Transverse colon (tissue), 4 donors: Measurements from ENCODE around the gene CUL2. TPM values are rescaled to one million over a fixed set of nuclear protein-coding genes. Genes with fewer than 3 reads are reported as not detected.
"Not testable (repeated sequence)": the region's sequence is repeated elsewhere in the genome, so short reads cannot be mapped to it uniquely, and the experiment has no call there.

Experiments
- DNase-seq: peaks from one replicate; pipeline ENCODE4 v3.0.0-alpha.2; 2019
- H3K27ac ChIP-seq, 4 donors: fragments of 200-600 bp; sonication (generic); 2 replicates each; pipeline ENCODE4 v1.5.1; 2016 to 2018; ENCODE audit warnings: inconsistent platforms in 4 of 4
- H3K27me3 ChIP-seq: fragments of 200-600 bp; sonication (generic); 2 replicates; pipeline ENCODE4 v1.5.1; 2017; ENCODE audit warnings: inconsistent platforms
- H3K36me3 ChIP-seq, 4 donors: fragments of 200-600 bp; sonication (generic); 2 replicates each; pipeline ENCODE4 v1.5.1; 2017 to 2019; ENCODE audit warnings: inconsistent platforms in 4 of 4
- H3K4me1 ChIP-seq, 4 donors: fragments of 200-600 bp; sonication (generic); 2 replicates each; pipeline ENCODE4 v1.5.1; 2017 to 2020; ENCODE audit warnings: inconsistent platforms in 4 of 4
- H3K4me3 ChIP-seq, 4 donors: fragments of 200-600 bp; sonication (generic); 1 replicate in 1 of 4; 2 replicates in 3 of 4; pipeline versions ENCODE4 v1.5.1 to v1.6.1; 2017 to 2019; ENCODE audit warnings: inconsistent platforms in 4 of 4
- H3K9me3 ChIP-seq, 2 donors: fragments of 200-600 bp; sonication (generic); 2 replicates each; pipeline ENCODE4 v1.5.1; 2017 to 2019; ENCODE audit warnings: inconsistent platforms in 2 of 2
- EP300 ChIP-seq: sonication (generic); formaldehyde crosslinking; IDR thresholded peaks from one replicate; pipeline ENCODE4 v1.6.1; 2017; ENCODE audit warnings: antibody characterized with exemption, low read depth
- POLR2A ChIP-seq: fragments of 450-650 bp; IDR thresholded peaks from one replicate; pipeline ENCODE4 v1.6.1; 2016; ENCODE audit warnings: antibody characterized with exemption, mild to moderate bottlenecking, moderate library complexity
- POLR2AphosphoS5 ChIP-seq, 3 donors: sonication (generic); formaldehyde crosslinking; IDR thresholded peaks; one replicate each; pipeline ENCODE4 v1.6.1; 2016; ENCODE audit warnings: antibody characterized with exemption in 3 of 3
- WGBS, 2 donors: methylation state at CpG; one replicate each; pipeline ENCODE4 v1.1.5; 2018; ENCODE audit warnings: low coverage in 1 of 2; 5-methylcytosine and 5-hydroxymethylcytosine counted together
- in situ Hi-C, 4 donors: fragments of 200-750 bp; cut with MboI; loops; one replicate each; pipeline versions ENCODE4 v1.15.0 to v1.15.1; 2017; ENCODE audit warnings: low sequenced_read_pairs in 3 of 4, low pct_ligation_motif_present in 1 of 4, low pct_unique_long_range_greater_than_20kb in 1 of 4
- intact Hi-C: fragments of 100-400 bp; cut with DNase I; formaldehyde crosslinking; loops from one replicate; pipeline ENCODE4 v1.15.1; 2023; ENCODE audit warnings: low total_unique reads
- total RNA-seq, 4 donors: library from RNA; depleted of rRNA; stranded (reverse); fragments of >200 nt; gene quantifications; one replicate each; pipeline ENCODE4 v1.1.0, GENCODE V29; 2016
- TF ChIP-seq, protein P1 (sequence below), 5 experiments: fragments of 200-600 bp in 3 of 5; fragments of 450-650 bp in 2 of 5; sonication (generic) in 3 of 5; IDR thresholded peaks; 1 replicate in 2 of 5; 2 replicates in 3 of 5; pipeline ENCODE4 v1.5.1; 2016 to 2017; ENCODE audit warnings: antibody characterized with exemption in 5 of 5, inconsistent platforms in 3 of 5, mild to moderate bottlenecking in 2 of 5, moderate library complexity in 1 of 5

CUL2 gene
- total RNA-seq, 4 donors from 2014 or later: 6.0 to 15.4 (median 11.5) TPM

DNA sequence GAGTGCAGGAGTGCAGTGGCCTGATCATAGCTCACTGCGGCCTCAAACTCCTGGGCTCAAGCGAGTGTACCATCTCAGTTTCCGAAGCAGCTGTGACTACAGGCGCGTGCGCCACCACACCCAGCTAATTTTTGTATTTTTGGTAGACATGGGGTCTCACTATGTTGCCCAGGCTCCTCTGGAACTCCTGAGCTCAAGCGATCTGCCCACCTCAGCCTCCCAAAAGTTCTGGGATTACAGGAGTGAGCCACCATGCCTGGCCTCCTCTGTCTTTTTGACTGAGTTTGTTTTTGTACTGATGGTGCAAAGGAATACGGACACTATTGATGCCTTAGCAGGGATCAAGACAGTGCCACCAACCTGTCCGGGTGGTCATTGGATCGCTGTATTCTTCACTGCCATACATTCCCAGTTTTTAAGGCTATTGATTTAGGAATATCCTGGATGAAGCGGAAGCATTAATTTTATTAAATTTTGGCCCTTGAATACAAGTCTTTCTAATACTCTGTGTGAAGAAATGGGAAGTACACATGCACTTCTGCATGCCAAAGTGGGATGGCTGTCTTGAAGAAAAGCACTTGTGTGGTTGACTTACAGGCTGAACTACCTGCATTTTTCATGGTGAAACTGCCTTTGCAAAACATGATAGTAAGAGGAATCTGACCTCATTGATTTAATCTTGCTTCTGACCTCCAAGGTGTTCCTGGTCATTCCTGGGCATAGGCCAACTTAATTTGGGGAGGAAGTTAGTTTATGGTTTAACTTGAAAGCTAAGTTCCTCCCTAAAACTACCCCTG is 2.1 kb upstream of the CUL2 start:
- intact Hi-C loops: no loop called here
- Histone ChIP-seq H3K9me3 (no peaks in the 10 kb centered on the region), H3K4me3 (no peak overlapping the region), H3K4me1 (peaks cover 7 to 28% (median 14%) of the 10 kb centered on the region in 4 donors), H3K36me3 (no peaks in the 10 kb centered on the region), H3K27me3 (peaks cover 14% of the 10 kb centered on the region), H3K27ac (no peak overlapping the region)
- 97% methylated on average over 11 of the region's 11 CpGs; no CpG with 5 or more reads in 1 of the 2 donors for WGBS, 2 donors
- TF ChIP-seq, protein P1, sequence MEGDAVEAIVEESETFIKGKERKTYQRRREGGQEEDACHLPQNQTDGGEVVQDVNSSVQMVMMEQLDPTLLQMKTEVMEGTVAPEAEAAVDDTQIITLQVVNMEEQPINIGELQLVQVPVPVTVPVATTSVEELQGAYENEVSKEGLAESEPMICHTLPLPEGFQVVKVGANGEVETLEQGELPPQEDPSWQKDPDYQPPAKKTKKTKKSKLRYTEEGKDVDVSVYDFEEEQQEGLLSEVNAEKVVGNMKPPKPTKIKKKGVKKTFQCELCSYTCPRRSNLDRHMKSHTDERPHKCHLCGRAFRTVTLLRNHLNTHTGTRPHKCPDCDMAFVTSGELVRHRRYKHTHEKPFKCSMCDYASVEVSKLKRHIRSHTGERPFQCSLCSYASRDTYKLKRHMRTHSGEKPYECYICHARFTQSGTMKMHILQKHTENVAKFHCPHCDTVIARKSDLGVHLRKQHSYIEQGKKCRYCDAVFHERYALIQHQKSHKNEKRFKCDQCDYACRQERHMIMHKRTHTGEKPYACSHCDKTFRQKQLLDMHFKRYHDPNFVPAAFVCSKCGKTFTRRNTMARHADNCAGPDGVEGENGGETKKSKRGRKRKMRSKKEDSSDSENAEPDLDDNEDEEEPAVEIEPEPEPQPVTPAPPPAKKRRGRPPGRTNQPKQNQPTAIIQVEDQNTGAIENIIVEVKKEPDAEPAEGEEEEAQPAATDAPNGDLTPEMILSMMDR (IDR thresholded peaks at IDR 0.05): no peak
- TF ChIP-seq POLR2AphosphoS5 (IDR thresholded peaks at IDR 0.05) (no peak), POLR2A (no peak), EP300 (no peak)
- in situ Hi-C loops: no loop called here
- no peak for DNase-seq

DNA sequence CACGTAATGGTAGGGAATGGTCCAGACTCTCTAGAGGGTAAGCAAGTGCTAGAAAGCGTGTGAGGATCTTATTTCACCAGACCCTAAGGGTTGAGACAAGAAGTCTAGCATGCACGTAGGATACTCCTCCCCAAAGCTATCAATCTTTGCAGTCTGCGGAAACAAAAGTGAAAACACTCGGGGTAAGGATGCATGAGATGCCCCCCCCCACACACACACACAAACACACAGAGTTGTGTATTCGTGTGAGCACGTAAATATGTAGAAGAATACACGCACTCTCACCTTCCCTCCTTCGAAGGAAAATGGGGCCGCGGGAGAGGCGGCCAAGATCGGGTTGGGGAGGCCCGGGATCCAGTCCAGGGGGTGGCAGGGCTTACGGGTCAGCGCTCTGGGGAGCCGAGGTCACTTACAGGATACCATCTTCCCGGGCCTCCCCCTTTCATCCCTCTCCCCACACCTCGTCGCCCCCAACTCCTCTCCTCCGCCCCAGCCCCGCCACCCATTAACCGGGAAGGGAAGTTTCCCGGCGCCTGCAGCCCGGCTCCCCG is 455 bp downstream of the CUL2 start:
- H3K4me3 ChIP-seq: peak overlapping the region; percentile 86 to 95 (median 93)
- TF ChIP-seq EP300 (no peak), POLR2A (no peak), POLR2AphosphoS5 (IDR thresholded peaks at IDR 0.05) (no peak)
- TF ChIP-seq, protein P1 (IDR thresholded peaks at IDR 0.05): no peak
- H3K27me3 ChIP-seq: peaks cover 3% of the 10 kb centered on the region
- intact Hi-C loops: no loop called here
- no peaks in the 10 kb centered on the region for H3K9me3 ChIP-seq
- peaks cover 7 to 28% (median 18%) of the 10 kb centered on the region in 4 donors for H3K4me1 ChIP-seq
- WGBS, 2 donors: 0 to 1% methylated on average over 4 to 25 of the region's 27 CpGs
- H3K36me3 ChIP-seq: no peaks in the 10 kb centered on the region
- H3K27ac ChIP-seq: peak overlapping the region; percentile 94 to 98 (median 96)
- no peak for DNase-seq
- in situ Hi-C loops: no loop called here

DNA sequence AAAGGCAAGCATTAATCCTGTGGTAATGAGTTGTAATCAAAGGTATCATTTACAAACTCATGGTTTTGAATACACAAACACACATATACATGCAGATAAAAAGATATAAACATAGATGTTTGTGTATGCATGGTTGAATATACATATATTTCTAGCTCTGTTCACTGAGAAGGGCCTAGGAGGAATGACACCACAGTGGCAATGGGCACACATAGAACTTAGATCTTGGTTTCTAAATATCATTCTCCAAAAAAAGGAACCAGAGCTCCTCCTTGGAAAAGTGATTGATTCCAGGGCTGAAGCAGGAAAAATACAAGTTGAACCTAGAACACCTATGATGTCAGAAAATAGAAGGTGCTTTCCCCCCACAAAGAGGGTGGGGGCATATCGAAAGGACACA is 6.9 kb downstream of the CUL2 start:
- intact Hi-C loops (no loop called here), in situ Hi-C loops (no loop called here)
- no peak for DNase-seq
- Histone ChIP-seq H3K4me1 (peaks cover 0 to 12% (median 5%) of the 10 kb centered on the region in 4 donors), H3K36me3 (no peaks in the 10 kb centered on the region), H3K4me3 (no peak overlapping the region), H3K27ac (no peak overlapping the region), H3K9me3 (no peaks in the 10 kb centered on the region), H3K27me3 (no peaks in the 10 kb centered on the region)
- WGBS, 2 donors: 60 to 88% methylated on average over 1 of the region's 1 CpG
- TF ChIP-seq POLR2AphosphoS5 (IDR thresholded peaks at IDR 0.05): no peak
- no peak for TF ChIP-seq POLR2A
- no peak for TF ChIP-seq EP300
- TF ChIP-seq, protein P1 (IDR thresholded peaks at IDR 0.05): no peak

DNA sequence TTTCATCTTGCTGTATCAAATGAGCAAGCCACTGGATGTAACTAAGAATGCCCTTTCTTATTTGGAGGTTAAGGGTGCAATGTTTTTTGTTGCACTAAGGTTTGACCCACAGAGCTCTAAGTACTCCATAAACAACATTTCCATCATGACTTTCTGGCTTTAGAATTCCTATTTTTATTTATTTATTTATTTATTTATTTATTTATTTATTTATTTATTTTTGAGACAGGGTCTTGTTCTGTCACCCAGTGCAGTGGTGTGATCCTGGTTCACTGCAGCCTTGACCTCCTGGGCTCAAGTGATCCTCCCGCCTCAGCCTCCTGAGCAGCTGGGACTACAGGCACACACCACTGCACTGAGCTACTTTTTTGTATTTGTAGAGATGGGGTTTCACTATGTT is 9.9 kb downstream of the CUL2 start:
- H3K27me3 ChIP-seq, DNase-seq, H3K4me1 ChIP-seq, in situ Hi-C loops, H3K4me3 ChIP-seq, intact Hi-C loops, H3K9me3 ChIP-seq, H3K27ac ChIP-seq, H3K36me3 ChIP-seq: not testable (repeated sequence)
- 100% methylated on average over 1 of the region's 1 CpG; no CpG with 5 or more reads in 1 of the 2 donors for WGBS, 2 donors
